ENCODE measurements around the gene EPS15.

EPS15 gene

DNA sequence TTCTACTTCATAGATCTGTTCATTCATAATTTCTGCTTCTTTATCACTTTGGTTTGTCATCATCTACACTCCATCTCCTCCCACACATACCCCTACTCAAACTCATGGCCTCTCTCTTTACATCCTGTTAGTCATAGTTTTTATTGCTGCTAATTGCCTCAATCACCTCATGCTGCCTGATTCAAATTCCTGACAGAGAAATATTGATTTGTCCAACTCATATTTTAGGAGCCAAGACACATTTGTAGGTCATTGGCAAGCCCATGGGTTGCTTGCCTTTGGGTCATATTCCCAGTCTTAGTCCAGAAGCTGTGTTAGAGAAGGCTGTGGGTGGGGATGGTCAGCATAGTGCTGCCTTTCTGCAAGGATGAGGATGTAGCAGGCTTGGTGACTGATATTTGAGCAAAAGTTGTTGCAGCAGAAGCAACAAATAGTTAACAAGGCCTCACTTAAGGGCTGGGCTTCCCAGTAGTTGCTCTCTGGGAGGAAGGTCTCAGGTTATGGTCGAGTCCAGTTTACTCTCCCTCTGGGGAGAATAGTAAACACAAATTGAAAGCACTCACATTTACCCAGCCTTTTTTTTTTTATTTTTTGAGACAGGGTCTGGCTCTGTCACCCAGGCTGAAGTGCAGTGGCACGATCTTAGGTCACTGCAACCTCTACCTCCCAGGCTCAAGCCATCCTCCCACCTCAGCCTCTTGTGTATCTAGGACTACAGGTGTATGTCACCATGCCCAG lies 22.4 kb upstream of the EPS15 start (continued):
- TF ChIP-seq SETDB1 (IDR thresholded peaks at IDR 0.05; ENCODE audit: insufficient read length, low read length) (no peak), ZNF626 (tag by site-specific recombination; IDR thresholded peaks at IDR 0.05) (no peak), ZNF416 (tag by site-specific recombination; IDR thresholded peaks at IDR 0.05) (no peak), KLF8 (tag by site-specific recombination; IDR thresholded peaks at IDR 0.05) (no peak), ZNF585B (tag by site-specific recombination; IDR thresholded peaks at IDR 0.05) (no peak), ZNF184 (tag by site-specific recombination; IDR thresholded peaks at IDR 0.05) (no peak), ZNF843 (tag by site-specific recombination; IDR thresholded peaks at IDR 0.05) (peak; percentile 56; the same call in 1 of the 2 replicates), ZNF501 (tag by site-specific recombination; IDR thresholded peaks at IDR 0.05) (no peak), KLF1 (tag by site-specific recombination; IDR thresholded peaks at IDR 0.05) (no peak), ZNF473 (tag by site-specific recombination; IDR thresholded peaks at IDR 0.05) (no peak), ZNF223 (tag by site-specific recombination; IDR thresholded peaks at IDR 0.05) (no peak), ZNF121 (tag by site-specific recombination; IDR thresholded peaks at IDR 0.05) (no peak)

DNA sequence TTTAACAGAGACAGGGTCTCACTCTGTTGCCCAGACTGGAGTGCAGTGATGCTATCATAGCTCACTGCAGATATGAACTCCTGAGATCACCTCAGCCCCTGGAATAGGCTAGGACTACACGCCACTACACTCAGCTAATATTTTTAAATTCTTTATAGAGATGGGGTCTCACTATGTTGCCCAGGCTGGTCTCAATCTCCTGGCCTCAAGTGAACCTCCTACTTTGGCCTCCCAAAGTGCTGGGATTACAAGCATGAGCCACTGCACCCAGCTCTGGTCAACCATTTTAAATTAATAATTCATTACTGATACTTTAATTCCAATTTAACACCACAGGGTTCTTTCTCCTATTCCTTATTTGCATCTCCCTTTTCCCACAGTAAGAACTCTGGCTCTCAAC lies 18.5 kb upstream of the EPS15 start:
- Histone ChIP-seq H3K4me1 (ENCODE audit: control insufficient read depth, insufficient read depth, low read length) (no peaks in the 10 kb centered on the region), H3K4me3 (ENCODE audit: low read depth, low read length) (no peak overlapping the region), H3K9me3 (ENCODE audit: control insufficient read depth, insufficient read depth, low read depth, low read length) (no peaks in the 10 kb centered on the region), H3K36me3 (ENCODE audit: control insufficient read depth in 2 of 2, insufficient read depth in 1 of 2, low read length in 2 of 2) (no peaks in the 10 kb centered on the region), H3K27ac (ENCODE audit: extremely low read depth, low read depth, low read length) (no peak overlapping the region)
- TF ChIP-seq, protein P1, sequence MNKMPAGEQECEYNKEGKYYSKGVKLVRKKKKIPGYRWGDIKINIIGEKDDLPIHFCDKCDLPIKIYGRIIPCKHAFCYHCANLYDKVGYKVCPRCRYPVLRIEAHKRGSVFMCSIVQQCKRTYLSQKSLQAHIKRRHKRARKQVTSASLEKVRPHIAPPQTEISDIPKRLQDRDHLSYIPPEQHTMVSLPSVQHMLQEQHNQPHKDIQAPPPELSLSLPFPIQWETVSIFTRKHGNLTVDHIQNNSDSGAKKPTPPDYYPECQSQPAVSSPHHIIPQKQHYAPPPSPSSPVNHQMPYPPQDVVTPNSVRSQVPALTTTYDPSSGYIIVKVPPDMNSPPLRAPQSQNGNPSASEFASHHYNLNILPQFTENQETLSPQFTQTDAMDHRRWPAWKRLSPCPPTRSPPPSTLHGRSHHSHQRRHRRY (tag by site-specific recombination; IDR thresholded peaks at IDR 0.05) = no peak
- TF ChIP-seq ZNF121 (tag by site-specific recombination; IDR thresholded peaks at IDR 0.05) = peak; percentile 59; the same call in 1 of the 2 replicates
- no peak for TF ChIP-seq ZNF211 (tag by site-specific recombination; IDR thresholded peaks at IDR 0.05; ENCODE audit: low read depth)
- POLR2A ChIA-PET = interaction anchor here (0.7 kb wide), 1 partner anchor 155 kb away, joined by 5 read pairs; no protein-coding TSS in a partner anchor
- CTCF ChIA-PET = interaction anchor here (0.7 to 1.0 kb wide), 2 partner anchors 239 to 550 kb away, joined by 3 read pairs; no protein-coding TSS in a partner anchor

DNA sequence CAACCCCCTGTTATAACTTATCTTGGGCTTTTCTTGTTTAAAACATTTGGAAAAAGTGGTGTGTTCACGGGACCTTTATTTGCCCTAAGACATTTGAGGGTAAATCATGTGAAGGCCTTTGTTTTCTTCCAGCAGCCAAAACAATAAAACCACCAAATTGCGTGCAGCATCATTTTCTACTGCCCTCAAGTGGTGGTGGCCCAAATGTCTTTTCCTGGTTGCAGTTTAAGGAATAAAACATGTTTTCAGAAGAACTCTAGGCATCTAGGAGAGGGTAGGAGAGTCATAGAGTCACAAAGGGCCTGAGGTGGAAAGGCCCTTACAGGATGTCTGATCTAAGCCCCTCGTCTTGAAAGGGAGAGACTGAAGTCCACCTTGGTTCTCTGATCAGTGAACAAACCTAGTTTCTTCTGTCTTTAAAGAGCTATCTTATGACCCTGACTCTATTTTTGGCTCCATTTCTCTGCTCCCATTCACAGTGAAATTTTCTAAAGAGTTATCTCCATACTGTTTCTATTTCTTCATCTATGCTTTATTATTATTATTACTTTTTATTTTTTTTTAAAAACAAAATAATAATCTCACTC lies 16.0 kb upstream of the EPS15 start:
- H3K4me1 ChIP-seq (ENCODE audit: control insufficient read depth, insufficient read depth, low read length) = no peaks in the 10 kb centered on the region
- CTCF ChIA-PET = interaction anchor here (0.6 to 1.9 kb wide), 23 partner anchors 8 to 770 kb away, joined by 3 to 11 read pairs (median 3); partner anchors contain the start of gene EPS15
- no peaks in the 10 kb centered on the region for H3K9me3 ChIP-seq (ENCODE audit: control insufficient read depth, insufficient read depth, low read depth, low read length)
- no peak overlapping the region for H3K4me3 ChIP-seq (ENCODE audit: low read depth, low read length)
- POLR2A ChIA-PET = interaction anchor here (0.5 to 0.6 kb wide), 2 partner anchors 199 to 232 kb away, joined by 3 to 4 read pairs; no protein-coding TSS in a partner anchor
- H3K27ac ChIP-seq (ENCODE audit: extremely low read depth, low read depth, low read length) = no peak overlapping the region
- no peaks in the 10 kb centered on the region for H3K36me3 ChIP-seq (ENCODE audit: control insufficient read depth in 2 of 2, insufficient read depth in 1 of 2, low read length in 2 of 2)
- TF ChIP-seq ZNF514 (tag by site-specific recombination; IDR thresholded peaks at IDR 0.05) (no peak), ZBTB48 (tag by site-specific recombination; IDR thresholded peaks at IDR 0.05) (no peak), ZNF660 (tag by site-specific recombination; IDR thresholded peaks at IDR 0.05) (peak; percentile 81), ZBTB8A (tag by site-specific recombination; IDR thresholded peaks at IDR 0.05) (no peak), ZNF747 (tag by site-specific recombination; IDR thresholded peaks at IDR 0.05) (no peak), ZNF560 (tag by site-specific recombination; IDR thresholded peaks at IDR 0.05; ENCODE audit: borderline replicate concordance) (no peak), ZBTB20 (tag by site-specific recombination; IDR thresholded peaks at IDR 0.05) (no peak), IKZF3 (tag by site-specific recombination; IDR thresholded peaks at IDR 0.05) (peak; percentile 29; the same call in 1 of the 2 replicates), ZNF2 (tag by site-specific recombination; IDR thresholded peaks at IDR 0.05) (peak; percentile 70), GLI4 (tag by site-specific recombination; IDR thresholded peaks at IDR 0.05) (no peak), ZSCAN30 (tag by site-specific recombination; IDR thresholded peaks at IDR 0.05) (peak; percentile 92), ZNF423 (tag by site-specific recombination; IDR thresholded peaks at IDR 0.05) (no peak), MYNN (tag by site-specific recombination; IDR thresholded peaks at IDR 0.05; ENCODE audit: borderline replicate concordance) (no peak)
- TF ChIP-seq, protein P2, sequence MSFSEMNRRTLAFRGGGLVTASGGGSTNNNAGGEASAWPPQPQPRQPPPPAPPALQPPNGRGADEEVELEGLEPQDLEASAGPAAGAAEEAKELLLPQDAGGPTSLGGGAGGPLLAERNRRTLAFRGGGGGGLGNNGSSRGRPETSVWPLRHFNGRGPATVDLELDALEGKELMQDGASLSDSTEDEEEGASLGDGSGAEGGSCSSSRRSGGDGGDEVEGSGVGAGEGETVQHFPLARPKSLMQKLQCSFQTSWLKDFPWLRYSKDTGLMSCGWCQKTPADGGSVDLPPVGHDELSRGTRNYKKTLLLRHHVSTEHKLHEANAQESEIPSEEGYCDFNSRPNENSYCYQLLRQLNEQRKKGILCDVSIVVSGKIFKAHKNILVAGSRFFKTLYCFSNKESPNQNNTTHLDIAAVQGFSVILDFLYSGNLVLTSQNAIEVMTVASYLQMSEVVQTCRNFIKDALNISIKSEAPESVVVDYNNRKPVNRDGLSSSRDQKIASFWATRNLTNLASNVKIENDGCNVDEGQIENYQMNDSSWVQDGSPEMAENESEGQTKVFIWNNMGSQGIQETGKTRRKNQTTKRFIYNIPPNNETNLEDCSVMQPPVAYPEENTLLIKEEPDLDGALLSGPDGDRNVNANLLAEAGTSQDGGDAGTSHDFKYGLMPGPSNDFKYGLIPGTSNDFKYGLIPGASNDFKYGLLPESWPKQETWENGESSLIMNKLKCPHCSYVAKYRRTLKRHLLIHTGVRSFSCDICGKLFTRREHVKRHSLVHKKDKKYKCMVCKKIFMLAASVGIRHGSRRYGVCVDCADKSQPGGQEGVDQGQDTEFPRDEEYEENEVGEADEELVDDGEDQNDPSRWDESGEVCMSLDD (tag by site-specific recombination; IDR thresholded peaks at IDR 0.05) = no peak
- TF ChIP-seq, protein P3, sequence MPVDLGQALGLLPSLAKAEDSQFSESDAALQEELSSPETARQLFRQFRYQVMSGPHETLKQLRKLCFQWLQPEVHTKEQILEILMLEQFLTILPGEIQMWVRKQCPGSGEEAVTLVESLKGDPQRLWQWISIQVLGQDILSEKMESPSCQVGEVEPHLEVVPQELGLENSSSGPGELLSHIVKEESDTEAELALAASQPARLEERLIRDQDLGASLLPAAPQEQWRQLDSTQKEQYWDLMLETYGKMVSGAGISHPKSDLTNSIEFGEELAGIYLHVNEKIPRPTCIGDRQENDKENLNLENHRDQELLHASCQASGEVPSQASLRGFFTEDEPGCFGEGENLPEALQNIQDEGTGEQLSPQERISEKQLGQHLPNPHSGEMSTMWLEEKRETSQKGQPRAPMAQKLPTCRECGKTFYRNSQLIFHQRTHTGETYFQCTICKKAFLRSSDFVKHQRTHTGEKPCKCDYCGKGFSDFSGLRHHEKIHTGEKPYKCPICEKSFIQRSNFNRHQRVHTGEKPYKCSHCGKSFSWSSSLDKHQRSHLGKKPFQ (tag by site-specific recombination; IDR thresholded peaks at IDR 0.05) = no peak
